GM12891 (cell line): ENCODE measurements around the gene CLTRN.

Experiments
- PAX5 ChIP-seq: IDR thresholded peaks from 2 replicates; pipeline ENCODE4 v1.6.1; 2011; ENCODE audit warnings: low read length, moderate library complexity, mild to moderate bottlenecking; ENCODE audit not compliant: insufficient read depth, severe bottlenecking
- POLR2A ChIP-seq: IDR thresholded peaks from 2 replicates; pipeline ENCODE4 v1.6.1; 2011; ENCODE audit warnings: low read depth, low read length, control low read depth
- POLR2AphosphoS5 ChIP-seq: IDR thresholded peaks from 2 replicates; pipeline ENCODE4 v1.6.1; 2011; ENCODE audit warnings: low read depth, low read length, control low read depth
- POU2F2 ChIP-seq: IDR thresholded peaks from 2 replicates; pipeline ENCODE4 v1.6.1; 2011; ENCODE audit warnings: low read depth, mild to moderate bottlenecking, control low read depth, low read length, moderate library complexity
- SPI1 ChIP-seq: IDR thresholded peaks from 2 replicates; pipeline ENCODE4 v1.6.1; 2011; ENCODE audit warnings: low read depth, low read length, control low read depth
- TAF1 ChIP-seq: IDR thresholded peaks from 2 replicates; pipeline ENCODE4 v1.6.1; 2011; ENCODE audit warnings: low read depth, low read length, control low read depth

- TF ChIP-seq TAF1 = no peak
- no peak for TF ChIP-seq POLR2AphosphoS5
- no peak for TF ChIP-seq POLR2A
- no peak for TF ChIP-seq PAX5
- TF ChIP-seq SPI1 = no peak
- no peak for TF ChIP-seq POU2F2
Observed at GRCh38 chrX:15623054-15623453, 41.6 kb downstream of the CLTRN start.
